Measurements from ENCODE around the gene TPK1.
"Not testable (repeated sequence)": the region's sequence is repeated elsewhere in the genome, so short reads cannot be mapped to it uniquely, and the experiment has no call there.

Gene TPK1

DNA sequence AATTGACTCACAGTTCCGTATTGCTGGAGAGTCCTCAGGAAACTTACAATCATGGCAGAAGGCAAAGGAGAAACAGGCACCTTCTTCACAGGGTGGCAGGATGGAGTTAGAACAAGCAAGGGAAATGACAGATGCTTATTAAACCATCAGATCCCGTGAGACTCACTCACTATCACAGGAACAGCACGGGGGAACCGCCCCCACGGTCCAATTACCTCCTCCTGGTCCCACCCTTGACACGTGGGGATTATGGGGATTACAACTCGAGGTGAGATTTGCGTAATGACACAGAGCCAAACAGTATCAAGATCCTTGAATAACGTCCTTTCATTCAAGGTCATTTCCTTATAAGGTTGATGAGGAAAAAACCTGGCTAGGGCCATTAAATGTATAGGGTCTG lies 176.6 kb downstream of the TPK1 start:
- no peak overlapping the region for H3K4me3 ChIP-seq
- no peak overlapping the region for H3K27ac ChIP-seq

DNA sequence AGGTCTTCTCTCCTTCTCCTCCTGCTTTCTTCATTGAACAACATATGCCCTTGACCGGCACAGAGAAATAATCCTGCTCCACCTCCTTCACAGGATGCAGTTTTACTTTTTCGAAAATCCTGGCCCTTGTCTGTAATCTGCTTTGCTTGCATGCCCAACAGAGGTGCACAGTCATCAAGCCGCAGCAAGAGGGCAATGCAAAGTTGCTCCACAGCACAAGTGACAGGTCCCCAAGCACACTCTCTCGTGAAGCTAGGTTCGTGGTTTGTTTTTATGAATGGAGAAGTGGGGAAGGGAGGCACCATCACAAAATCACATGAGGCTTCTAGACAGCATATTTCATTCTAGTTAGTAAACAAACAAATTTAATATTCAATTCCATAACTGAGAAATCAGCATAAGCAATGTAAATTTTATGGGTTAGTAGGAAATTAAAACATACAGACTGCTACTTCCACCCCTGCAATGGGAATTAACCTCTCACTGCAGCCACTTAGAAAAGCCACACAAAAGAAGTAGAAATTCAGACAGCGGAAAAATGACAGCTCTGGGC lies 178.8 kb downstream of the TPK1 start:
- no peak overlapping the region for H3K4me3 ChIP-seq
- no peak overlapping the region for H3K27ac ChIP-seq

DNA sequence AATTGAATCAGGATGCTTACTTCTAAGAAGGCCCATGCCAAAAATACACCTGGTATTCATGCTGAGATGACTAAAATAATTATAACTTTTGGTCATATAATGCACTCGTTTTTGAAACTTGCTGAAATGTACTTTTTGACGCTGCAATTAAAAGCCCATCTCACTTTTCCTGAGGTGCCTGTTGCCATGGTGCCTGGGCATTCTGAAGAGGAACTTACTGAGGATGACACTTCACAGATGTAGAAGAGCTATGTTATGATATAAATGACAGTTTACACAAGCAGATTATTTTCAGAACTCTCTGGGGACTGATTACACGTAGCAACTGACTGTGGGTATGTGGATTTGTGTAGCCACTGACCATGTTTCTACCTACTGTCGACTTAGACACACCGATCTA lies 182.4 kb downstream of the TPK1 start:
- Histone ChIP-seq H3K27ac (no peak overlapping the region), H3K4me3 (no peak overlapping the region)

DNA sequence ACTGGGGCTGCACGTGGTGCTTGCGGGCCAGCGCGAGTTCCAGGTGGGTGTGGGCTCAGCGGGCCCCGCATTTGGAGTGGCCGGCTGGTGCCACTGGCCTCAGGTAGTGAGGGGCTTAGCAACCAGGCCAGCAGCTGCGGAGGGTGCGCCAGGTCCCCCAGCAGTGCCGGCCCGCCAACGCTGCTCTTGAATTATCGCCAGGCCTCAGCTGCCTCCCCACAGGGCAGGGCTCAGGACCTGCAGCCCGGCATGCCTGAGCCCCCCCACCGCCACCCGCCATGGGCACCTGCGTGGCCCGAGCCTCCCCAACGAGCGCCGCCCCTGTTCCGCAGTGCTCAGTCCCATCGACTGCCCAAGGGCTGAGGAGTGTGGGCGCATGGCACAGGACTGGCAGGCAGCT lies 185.4 kb downstream of the TPK1 start:
- no peak overlapping the region for H3K4me3 ChIP-seq
- H3K27ac ChIP-seq: no peak overlapping the region

DNA sequence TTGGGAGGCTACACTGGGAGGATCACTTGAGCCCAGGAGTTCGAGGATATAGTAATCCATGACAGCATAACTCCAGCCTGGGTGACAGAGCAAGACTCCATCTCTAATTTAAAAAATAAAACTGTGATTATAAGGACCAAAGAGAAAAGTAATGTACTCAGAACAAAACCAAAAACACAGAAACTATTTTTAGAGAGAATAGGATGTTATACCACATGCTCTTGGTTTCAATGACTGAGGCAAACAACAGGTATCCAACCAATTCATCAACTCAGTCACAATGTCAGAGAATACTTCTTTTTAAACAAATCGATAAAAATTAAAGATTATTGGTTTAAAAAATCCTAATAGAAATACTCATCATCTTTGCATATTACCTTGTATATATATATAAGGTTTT lies 186.7 kb downstream of the TPK1 start:
- no peak overlapping the region for H3K4me3 ChIP-seq
- H3K27ac ChIP-seq: no peak overlapping the region

DNA sequence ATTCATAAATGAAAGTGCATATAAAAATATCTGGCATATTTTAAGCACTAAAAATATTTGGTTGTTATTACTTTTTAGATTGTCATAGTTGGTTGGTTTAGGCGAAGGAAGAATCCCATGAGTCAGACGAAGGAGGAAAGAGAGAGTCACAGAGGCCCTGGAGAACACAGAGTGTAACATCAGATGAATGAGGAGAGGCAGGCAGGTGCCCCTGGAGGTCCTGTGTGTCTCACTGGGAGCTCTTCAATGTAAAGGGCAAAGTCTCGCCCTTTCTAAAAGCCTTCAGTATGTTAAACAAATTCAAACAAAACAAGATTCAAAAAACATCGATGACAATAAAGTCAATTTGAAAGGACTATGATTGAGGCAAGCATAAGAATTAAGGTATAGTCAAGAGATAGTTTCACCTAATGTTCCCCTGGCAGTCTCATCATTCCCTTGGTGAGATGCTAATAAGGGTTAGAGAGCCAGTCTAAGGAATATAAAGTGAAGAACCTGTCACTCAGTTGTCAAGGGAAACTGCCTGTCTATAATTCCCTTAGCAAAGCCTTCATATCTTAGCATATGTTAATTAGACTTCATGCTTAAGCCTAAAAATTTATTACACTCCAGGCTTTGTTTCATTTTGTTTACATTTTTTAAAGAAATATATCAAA lies 194.3 kb downstream of the TPK1 start:
- H3K27ac ChIP-seq: no peak overlapping the region
- no peak overlapping the region for H3K4me3 ChIP-seq

DNA sequence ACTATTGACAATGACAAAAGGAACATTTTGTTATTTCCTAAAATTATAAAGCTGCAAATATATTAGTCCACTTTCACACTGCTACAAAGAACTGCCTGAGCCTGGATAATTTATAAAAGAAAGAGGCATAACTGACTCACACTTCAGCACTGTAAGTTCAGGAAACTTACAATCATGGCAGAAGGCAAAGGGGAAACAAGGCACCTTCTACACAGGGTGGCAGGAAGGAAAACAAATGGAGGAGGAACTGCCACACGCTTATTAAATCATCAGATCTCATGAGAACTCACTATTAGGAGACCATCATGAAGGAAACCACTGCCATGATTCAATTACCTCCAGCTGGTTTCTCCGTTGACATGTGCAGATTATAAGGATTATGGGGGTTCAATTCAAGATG lies 203.1 kb downstream of the TPK1 start:
- H3K4me3 ChIP-seq: no peak overlapping the region
- no peak overlapping the region for H3K27ac ChIP-seq

DNA sequence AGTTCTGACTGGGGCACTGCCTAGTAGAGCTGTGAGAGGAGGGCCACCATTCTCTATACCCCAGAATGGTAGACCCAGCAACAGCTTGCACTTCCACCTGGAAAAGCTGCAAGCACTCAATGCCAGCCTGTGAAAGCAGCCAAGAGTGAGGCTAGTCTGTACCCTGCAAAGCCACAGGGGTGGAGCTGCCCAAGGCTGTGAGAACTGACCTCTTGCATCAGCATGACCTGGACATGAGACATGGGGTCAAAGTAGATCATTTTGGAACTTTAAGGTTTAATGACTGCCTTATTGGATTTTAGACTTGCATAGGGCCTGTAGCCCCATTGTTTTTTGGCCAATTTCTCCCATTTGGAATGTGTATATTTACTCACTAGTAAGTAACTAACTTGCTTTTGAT lies 206.3 kb downstream of the TPK1 start:
- H3K4me3 ChIP-seq: no peak overlapping the region
- no peak overlapping the region for H3K27ac ChIP-seq

DNA sequence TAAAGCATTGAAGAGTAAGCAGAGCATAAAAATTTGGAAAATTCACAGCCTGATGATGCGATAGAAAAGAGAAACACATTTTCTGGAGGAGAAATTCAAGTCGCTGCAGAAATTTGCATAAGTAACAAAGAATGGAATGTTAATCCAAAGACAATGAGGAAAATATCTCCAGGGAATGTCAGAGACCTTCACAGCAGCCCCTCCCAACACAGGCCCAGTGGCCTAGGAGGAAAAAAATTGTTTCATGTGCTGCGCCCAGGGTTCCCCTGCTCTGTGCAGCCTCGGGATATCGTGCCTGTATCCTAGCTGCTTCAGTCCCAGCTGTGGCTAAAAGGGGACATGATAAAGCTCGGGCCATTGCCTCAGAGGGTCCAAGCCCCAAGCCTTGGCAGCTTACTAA lies 206.8 kb downstream of the TPK1 start:
- H3K27ac ChIP-seq: no peak overlapping the region

DNA sequence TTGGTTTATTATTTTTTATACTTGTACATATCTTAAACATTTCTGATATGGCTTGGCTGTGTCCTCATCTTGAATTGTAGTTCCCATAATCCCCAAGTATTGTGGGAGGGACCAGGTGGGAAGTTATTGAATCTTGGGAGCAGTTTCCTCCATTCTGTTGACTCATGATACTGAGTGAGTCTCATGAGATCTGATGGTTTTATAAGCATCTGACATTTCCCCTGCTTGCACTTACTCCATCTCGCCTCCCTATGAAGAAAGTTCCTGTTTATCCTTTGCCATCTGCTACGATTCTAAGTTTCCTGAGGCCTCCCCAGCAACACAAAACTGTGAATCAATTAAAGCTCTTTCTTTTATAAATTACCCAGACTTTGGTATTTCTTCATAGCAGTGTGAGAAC lies 207.7 kb downstream of the TPK1 start:
- Histone ChIP-seq H3K4me3 (no peak overlapping the region), H3K27ac (no peak overlapping the region)

More for the DNA sequence above, 206.8 kb downstream of the TPK1 start:
- H3K4me3 ChIP-seq: no peak overlapping the region

DNA sequence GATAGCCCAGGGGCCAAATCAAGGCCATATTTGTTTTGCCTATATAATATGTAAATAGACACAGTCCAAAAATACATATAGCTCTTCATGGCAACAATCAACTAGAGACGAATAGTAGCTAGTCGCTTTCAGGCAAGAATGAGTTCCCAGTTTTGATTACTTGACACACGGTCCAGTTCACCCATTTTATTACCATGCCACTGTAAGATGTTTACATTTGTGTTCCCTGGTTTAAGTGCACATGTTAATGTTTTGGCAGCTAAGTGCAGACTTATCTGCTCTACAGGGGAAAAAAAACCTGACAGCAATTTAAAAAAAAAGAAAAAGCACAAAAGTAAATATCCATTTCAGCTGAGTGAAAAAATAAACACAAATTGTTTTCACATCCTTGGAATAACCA lies 213.1 kb downstream of the TPK1 start:
- no peak overlapping the region for H3K4me3 ChIP-seq
- no peak overlapping the region for H3K27ac ChIP-seq

DNA sequence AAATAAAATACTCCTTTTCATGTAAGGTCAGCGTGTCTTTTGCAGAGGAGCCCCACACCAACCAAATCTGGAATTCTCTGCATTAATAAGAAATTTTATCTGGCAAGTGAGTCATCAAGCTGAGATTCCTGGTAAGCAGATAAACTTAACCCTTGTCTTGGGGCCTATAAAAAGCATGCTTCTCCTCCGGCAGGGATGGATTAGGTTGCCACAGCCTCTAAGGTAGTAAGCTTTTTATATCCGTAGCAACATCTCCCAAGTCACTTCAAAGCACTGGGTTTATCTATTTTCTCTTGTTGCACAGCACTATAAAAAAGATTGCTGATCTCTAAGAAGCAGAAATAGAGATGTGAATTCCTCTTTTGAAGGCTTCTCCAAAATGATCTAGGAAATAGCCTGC lies 229.6 kb downstream of the TPK1 start:
- no peak overlapping the region for H3K4me3 ChIP-seq
- no peak overlapping the region for H3K27ac ChIP-seq

DNA sequence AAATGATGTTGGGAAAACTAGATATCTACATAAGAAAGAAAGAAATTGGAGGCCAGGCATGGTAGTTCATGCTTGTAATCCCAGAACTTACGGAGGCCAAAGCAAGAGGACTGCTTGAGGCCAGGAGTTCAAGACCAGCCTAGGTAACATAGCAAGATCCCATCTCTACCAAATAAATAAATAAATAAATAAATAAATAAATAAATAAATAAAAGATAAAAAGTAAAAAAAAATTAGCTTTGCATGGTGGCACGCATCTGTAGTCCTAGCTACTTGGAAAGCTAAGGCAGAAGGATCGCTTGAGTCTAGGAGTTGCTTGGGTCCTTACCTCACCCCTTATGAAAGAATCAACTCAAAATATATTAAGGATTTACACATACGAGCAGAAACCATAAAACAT lies 238.9 kb downstream of the TPK1 start:
- Histone ChIP-seq H3K4me3 (no peak overlapping the region), H3K27ac (no peak overlapping the region)

DNA sequence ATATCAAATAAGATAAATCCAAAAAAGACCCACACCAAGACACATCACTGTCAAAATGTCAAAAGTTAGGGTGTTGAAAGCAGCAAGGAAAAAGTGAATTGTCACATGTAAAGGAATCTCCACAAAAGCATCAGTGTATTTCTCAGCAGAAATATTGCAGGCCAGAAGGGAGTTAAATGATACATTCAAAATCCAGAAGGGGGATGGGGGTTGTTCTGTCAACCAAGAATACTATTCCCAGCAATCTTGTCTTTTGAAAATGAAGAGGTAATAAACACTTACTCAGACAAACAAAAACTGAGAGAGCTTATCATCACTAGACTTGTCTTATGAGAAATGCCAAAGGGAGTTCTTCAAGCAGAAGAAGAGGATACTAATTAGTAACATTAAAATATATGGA lies 241.3 kb downstream of the TPK1 start:
- Histone ChIP-seq H3K4me3 (no peak overlapping the region), H3K27ac (no peak overlapping the region)

DNA sequence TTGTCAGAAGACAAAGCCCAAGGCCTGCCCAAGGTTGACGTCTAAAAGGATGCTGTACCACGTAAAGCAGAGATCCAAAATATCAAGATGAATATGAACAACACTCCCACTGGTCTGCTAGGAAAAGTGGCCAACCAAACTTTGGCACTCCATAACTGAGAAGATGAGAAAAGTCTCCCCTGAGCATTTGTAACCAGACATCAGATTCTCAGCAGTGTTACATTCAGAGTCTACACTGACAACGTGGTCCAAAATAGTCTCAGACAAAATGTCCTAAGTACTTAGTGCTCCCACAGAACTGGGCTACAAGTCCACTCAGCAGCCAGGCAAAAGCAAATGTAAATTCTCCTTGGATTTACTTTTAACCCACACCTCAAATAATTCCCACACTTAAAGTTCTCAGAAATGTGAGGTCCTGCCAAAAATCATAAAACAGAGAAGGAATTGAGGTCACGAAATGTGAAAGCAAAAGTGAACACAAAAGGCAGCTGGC lies 247.2 kb downstream of the TPK1 start:
- H3K27ac ChIP-seq: peak overlapping the region in 2 of 21 experiments; percentile 4 to 27

DNA sequence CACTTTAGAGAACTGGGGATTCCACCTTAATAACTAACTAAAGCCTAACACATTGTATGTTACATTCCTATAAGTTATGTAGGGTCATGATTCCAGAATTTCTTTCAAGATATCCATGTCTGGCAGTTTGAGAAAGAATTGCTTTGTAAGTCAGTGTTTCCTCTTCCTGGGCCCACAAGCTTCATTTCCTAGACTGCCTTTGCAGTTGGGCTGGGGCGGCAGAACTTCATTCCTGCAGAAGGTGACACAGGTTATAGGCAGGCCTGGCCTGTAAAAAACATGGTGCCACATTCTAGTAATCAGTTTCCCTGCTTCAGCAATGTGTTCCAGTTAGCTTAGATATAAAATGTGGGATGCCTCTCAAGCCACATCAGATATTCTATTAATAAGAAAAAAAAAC lies 248.2 kb downstream of the TPK1 start:
- no peak overlapping the region for H3K27ac ChIP-seq
- H3K4me3 ChIP-seq: no peak overlapping the region

More for the DNA sequence above, 247.2 kb downstream of the TPK1 start:
- H3K4me3 ChIP-seq: no peak overlapping the region

DNA sequence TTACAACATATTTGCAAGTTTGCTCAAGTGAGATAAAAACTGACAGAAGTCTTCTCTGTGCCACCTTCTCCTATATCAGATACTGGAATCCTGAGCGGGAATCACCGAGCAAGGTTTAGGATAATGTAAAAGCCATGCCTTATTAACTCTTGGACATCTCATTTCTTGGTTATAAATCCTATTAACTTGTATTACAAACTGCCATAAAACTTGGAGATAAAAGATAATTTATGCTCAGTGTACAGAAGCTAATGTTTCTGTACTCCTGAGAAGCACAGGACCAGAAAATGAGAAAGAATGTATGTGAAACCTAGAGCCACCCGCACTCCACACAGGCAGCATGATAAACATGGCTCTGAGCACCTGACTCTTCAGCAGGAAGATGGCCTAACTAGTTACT lies 251.1 kb downstream of the TPK1 start:
- Histone ChIP-seq H3K4me3 (no peak overlapping the region), H3K27ac (no peak overlapping the region)

DNA sequence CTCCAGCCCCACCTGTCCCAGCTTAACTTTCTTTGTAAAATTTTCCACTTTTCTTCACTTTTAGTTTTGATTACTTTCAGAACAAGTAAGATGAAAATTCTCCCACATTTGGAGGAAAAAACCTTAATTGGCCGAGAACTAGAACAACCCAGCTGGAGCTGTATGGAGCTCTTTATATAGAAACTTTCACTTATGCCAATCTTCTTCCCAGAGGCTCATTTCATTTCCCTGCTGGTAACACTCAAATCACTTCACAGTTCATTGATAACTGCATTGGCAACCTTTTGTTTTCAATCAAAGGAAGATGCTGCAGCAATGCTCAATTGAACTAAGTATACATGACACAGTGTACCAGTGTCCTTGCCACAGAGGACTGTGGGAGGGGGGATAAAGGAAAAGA lies 256.2 kb downstream of the TPK1 start:
- Histone ChIP-seq H3K27ac (no peak overlapping the region), H3K4me3 (no peak overlapping the region)

DNA sequence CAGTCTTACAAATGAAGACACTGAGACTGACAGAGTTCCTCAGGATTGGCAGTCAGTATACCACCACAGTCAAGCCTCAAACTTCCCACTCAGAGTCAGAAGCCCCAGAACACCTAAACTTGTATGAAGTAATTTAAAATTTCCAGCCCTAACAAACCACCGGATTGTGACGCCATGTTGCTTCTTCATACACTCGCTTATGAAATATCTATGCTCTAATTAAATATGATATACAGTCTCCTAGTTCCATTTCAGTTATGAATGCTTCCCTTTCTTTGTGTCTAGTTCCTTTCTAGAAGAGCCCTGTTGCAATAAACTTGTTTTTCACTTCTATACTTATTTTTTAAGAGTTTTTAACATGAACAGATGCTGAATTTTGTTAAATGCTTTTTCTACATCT lies 260.4 kb downstream of the TPK1 start:
- Histone ChIP-seq H3K4me3 (no peak overlapping the region), H3K27ac (no peak overlapping the region)

DNA sequence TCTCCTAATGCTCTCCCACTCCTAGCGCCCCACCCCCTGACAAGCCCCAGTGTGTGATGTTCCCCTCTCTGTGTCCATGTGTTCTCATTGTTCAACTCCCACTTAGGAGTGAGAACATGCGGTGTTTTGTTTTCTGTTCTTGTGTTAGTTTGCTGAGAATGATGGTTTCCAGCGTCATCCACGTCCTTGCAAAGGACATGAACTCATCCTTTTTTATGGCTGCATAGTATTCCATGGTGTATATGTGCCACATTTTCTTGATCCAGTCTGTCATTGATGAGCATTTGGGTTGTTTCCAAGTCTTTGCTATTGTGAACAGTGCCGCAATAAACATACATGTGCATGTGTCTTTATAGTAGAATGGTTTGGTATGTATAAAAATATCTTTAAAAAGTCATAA lies 261.1 kb downstream of the TPK1 start:
- not testable (repeated sequence) for H3K4me3 ChIP-seq, H3K27ac ChIP-seq

DNA sequence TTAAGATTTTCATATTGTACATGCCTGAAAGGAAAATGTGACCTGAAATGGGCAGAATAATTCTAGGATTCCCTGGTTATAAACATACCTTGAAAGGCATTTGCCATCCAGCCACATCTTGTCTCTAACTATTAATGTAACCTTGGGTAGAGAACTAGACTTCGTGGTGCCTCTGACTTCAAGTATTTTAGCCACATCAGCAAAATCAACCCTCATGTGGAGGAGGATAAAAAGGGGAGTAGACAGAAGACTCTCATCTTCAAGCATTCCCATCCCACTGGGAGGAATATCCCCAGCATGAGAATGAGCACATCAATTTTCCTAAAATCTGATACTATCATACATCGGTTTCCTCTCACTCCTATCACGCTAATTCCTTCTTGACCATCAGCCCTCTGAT lies 267.6 kb downstream of the TPK1 start:
- Histone ChIP-seq H3K27ac (no peak overlapping the region), H3K4me3 (no peak overlapping the region)

DNA sequence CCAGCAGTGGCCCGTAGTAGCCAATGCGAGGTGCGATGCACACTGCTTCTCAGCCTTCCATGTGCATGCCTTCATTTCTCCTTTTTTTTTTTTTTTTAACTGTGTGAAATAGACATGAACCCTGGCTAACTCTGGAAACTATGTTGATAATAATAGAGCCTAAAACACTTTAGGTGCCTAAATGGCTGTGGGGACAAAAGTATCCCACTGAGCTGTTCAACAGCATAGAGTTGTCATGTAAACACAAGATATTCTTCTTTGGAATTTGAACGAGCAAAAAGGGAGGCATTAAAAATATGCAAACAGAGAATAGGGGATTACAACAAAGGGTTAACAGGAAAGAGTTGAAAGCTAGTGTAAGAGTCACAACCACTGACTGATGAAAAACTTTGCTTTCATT lies 270.3 kb downstream of the TPK1 start:
- Histone ChIP-seq H3K4me3 (no peak overlapping the region), H3K27ac (no peak overlapping the region)

All from skin epidermis (tissue), 12 donors.